OCI-LY1 (cell line): ENCODE results near the gene CENPVL3.
"Not testable (repeated sequence)": the region's sequence is repeated elsewhere in the genome, so short reads cannot be mapped to it uniquely, and the experiment has no call there.

ENCODE experiments used
- H2AFZ ChIP-seq: fragments of 200-600 bp; sonication (generic), shearing (Covaris generic); 2 replicates; pipeline ENCODE4 v1.6.0; 2014; ENCODE audit warnings: antibody characterized with exemption, mild to moderate bottlenecking, low read length
- H3F3A ChIP-seq: fragments of 200-600 bp; sonication (generic), shearing (Covaris generic); 2 replicates; pipeline ENCODE4 v1.6.0; 2014; ENCODE audit warnings: mild to moderate bottlenecking, antibody characterized with exemption, low read length, moderate library complexity; ENCODE audit not compliant: insufficient read depth
- H3K27ac ChIP-seq: fragments of 200-600 bp; sonication (generic); 2 replicates; pipeline ENCODE4 v1.5.1; 2014; ENCODE audit warnings: low read length, mixed run types, mild to moderate bottlenecking, low read depth; ENCODE audit not compliant: poor library complexity, severe bottlenecking
- H3K27me3 ChIP-seq: fragments of 200-600 bp; sonication (generic); 2 replicates; pipeline ENCODE4 v1.6.0; 2014; ENCODE audit warnings: antibody characterized with exemption, mild to moderate bottlenecking, low read length, moderate library complexity; ENCODE audit not compliant: insufficient read depth
- H3K36me3 ChIP-seq: fragments of 200-600 bp; sonication (generic); 2 replicates; pipeline ENCODE4 v1.6.1; 2014; ENCODE audit warnings: mild to moderate bottlenecking, antibody characterized with exemption, low read length, moderate library complexity, mixed read lengths; ENCODE audit not compliant: insufficient read depth
- H3K4me1 ChIP-seq: fragments of 200-600 bp; sonication (generic); 2 replicates; pipeline ENCODE4 v1.5.1; 2014; ENCODE audit warnings: mild to moderate bottlenecking, low read length, moderate library complexity; ENCODE audit not compliant: insufficient read depth, severe bottlenecking
- H3K4me2 ChIP-seq: fragments of 200-600 bp; sonication (generic), shearing (Covaris generic); 2 replicates; pipeline ENCODE4 v1.6.1; 2014; ENCODE audit warnings: low read length
- H3K4me3 ChIP-seq: fragments of 200-600 bp; sonication (generic); 2 replicates; pipeline ENCODE4 v1.5.1; 2014; ENCODE audit warnings: low read length, low read depth, mild to moderate bottlenecking, mixed read lengths; ENCODE audit not compliant: poor library complexity, severe bottlenecking
- H3K79me2 ChIP-seq: fragments of 200-600 bp; shearing (Covaris generic); 2 replicates; pipeline ENCODE4 v1.6.1; 2016; ENCODE audit warnings: mixed run types, low read length, mixed read lengths; ENCODE audit not compliant: insufficient read depth
- H3K9ac ChIP-seq: fragments of 200-600 bp; sonication (generic), shearing (Covaris generic); 2 replicates; pipeline ENCODE4 v1.6.1; 2014; ENCODE audit warnings: mild to moderate bottlenecking, low read length, mixed read lengths
- H3K9me2 ChIP-seq: fragments of 200-600 bp; sonication (generic), shearing (Covaris generic); 2 replicates; pipeline ENCODE4 v1.6.1; 2014; ENCODE audit warnings: low read depth, mild to moderate bottlenecking, low read length, mixed read lengths
- H3K9me3 ChIP-seq: fragments of 200-600 bp; shearing (Covaris generic); 2 replicates; pipeline ENCODE4 v1.6.1; 2014; ENCODE audit warnings: low read length, mixed read lengths
- H4K20me1 ChIP-seq: fragments of 200-600 bp; sonication (generic), shearing (Covaris generic); 2 replicates; pipeline ENCODE4 v1.6.0; 2016; ENCODE audit warnings: mild to moderate bottlenecking, low read length; ENCODE audit not compliant: insufficient read depth
- EZH2 ChIP-seq: fragments of 200-600 bp; sonication (generic), shearing (Covaris generic); IDR thresholded peaks from 2 replicates; pipeline ENCODE4 v1.8.0; 2017; ENCODE audit warnings: borderline replicate concordance, mixed run types, mild to moderate bottlenecking, antibody characterized with exemption, low read length, moderate library complexity, mixed read lengths
- TF ChIP-seq, protein P1 (sequence below): fragments of 200-600 bp; sonication (generic), shearing (Covaris generic); IDR thresholded peaks from 2 replicates; pipeline ENCODE4 v1.5.1; 2017; ENCODE audit warnings: mild to moderate bottlenecking, antibody characterized with exemption, low read length, moderate library complexity, mixed read lengths

Gene CENPVL3

DNA sequence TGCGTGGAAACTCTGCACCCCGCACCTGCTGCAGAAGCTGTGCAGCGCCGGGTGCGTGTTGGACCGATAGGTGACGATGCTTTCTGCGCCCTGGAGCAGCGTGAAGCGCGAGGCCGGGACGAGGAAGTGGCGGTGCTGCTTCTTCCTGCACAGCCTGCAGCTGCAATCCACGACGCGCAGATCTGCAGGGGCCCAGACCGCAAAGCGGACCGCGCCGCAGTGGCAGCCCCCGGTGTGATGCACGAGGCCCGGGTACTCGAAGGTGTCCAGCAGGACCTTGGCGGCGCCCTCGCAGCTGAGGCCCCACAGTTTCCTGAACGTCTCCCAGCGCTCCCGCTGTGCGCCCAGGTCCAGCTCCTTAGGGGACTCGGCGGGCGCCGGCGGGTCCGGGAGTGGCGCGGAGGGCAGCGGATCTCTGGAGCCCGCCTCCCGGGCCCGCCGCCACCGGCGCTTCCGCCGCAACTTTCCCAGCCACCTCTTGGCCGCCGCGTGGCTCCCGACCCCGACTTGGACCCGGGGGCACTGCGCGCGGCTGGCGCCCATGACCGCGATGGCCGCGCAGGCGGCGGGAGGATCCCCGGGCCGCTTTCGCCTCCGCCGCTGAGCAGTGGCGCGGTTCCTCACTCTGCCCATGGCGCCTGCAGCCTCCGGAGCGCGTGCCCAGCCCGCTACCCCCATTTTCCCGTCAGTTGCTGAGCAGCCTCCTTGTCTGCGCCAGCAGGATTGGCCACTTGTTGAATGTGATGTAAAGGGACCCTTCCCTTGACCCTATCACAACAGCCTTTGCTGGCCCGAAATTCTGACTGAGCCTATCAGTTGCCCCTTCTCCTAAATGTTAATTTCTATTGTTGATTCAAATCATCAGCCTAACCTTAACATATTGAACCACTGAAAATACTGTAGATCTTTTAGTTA is at the start of gene CENPVL3:
TSS of gene CENPVL3 (minus strand) at position 672 of the 915 bp plus-strand sequence. CDS start at position 633, 39 bp downstream.
- not testable (repeated sequence) for H3K27ac ChIP-seq, H3K9ac ChIP-seq, H3K27me3 ChIP-seq, H3K4me3 ChIP-seq, H3K9me3 ChIP-seq, H3K4me1 ChIP-seq, H3K4me2 ChIP-seq, H3K9me2 ChIP-seq, H2AFZ ChIP-seq, H3K36me3 ChIP-seq, H3F3A ChIP-seq, H3K79me2 ChIP-seq, H4K20me1 ChIP-seq

DNA sequence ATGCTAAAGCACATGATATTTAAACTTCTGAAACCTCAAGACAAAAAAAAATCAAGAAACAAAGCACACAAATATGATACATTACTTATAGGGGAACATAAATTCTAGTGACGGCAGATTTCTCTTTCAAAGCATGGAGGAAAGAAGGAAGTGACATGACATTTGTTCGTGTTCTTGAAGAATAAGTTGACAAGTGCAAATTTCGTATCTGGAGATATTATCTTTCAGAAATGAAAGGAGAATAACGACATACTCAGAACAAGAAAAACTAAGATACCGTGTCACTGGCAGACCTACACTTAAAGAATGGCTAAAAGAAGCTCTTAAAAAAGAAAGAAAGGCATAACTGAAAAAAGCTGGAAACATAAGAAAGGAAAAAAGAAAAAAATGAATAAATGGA is 47.3 kb upstream of the CENPVL3 start:
- no peaks in the 10 kb centered on the region for H3F3A ChIP-seq
- no peak overlapping the region for H3K4me2 ChIP-seq
- no peak overlapping the region for H3K27ac ChIP-seq
- H3K9me3 ChIP-seq: no peaks in the 10 kb centered on the region
- H4K20me1 ChIP-seq: no peaks in the 10 kb centered on the region
- TF ChIP-seq EZH2: no peak
- TF ChIP-seq, protein P1, sequence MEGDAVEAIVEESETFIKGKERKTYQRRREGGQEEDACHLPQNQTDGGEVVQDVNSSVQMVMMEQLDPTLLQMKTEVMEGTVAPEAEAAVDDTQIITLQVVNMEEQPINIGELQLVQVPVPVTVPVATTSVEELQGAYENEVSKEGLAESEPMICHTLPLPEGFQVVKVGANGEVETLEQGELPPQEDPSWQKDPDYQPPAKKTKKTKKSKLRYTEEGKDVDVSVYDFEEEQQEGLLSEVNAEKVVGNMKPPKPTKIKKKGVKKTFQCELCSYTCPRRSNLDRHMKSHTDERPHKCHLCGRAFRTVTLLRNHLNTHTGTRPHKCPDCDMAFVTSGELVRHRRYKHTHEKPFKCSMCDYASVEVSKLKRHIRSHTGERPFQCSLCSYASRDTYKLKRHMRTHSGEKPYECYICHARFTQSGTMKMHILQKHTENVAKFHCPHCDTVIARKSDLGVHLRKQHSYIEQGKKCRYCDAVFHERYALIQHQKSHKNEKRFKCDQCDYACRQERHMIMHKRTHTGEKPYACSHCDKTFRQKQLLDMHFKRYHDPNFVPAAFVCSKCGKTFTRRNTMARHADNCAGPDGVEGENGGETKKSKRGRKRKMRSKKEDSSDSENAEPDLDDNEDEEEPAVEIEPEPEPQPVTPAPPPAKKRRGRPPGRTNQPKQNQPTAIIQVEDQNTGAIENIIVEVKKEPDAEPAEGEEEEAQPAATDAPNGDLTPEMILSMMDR: no peak
- no peaks in the 10 kb centered on the region for H3K4me1 ChIP-seq
- H3K36me3 ChIP-seq: no peaks in the 10 kb centered on the region
- no peaks in the 10 kb centered on the region for H3K27me3 ChIP-seq
- H2AFZ ChIP-seq: no peak overlapping the region
- H3K9ac ChIP-seq: no peak overlapping the region
- no peaks in the 10 kb centered on the region for H3K79me2 ChIP-seq
- H3K4me3 ChIP-seq: no peak overlapping the region
- no peaks in the 10 kb centered on the region for H3K9me2 ChIP-seq

DNA sequence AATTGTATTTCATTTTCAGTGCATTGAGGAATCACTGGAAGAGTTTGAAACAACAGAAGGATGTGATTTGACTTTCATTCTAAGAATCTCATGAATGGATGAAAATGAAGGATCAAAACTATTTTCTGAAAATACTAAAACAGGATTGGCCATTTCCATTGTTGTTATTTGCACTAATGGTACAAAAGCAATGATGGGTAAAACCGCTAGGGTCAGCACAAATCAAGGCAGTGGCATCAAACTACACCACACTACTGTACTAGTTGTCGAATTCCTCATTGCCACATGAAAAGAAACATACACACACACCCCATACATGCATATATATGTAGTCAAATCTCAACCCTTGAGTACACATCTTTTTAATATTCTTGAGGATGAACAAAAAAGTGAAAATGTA is 24.7 kb upstream of the CENPVL3 start:
- Histone ChIP-seq H3K4me1 (no peaks in the 10 kb centered on the region), H3K9me3 (no peaks in the 10 kb centered on the region), H3F3A (no peaks in the 10 kb centered on the region), H2AFZ (no peak overlapping the region), H3K9ac (no peak overlapping the region), H3K27ac (no peak overlapping the region), H3K4me3 (no peak overlapping the region), H3K79me2 (no peaks in the 10 kb centered on the region), H3K9me2 (no peaks in the 10 kb centered on the region), H3K4me2 (no peak overlapping the region), H3K27me3 (no peaks in the 10 kb centered on the region), H3K36me3 (no peaks in the 10 kb centered on the region), H4K20me1 (no peaks in the 10 kb centered on the region)
- TF ChIP-seq EZH2: no peak
- TF ChIP-seq, protein P1: no peak
